NCI-H82 (cell line): ENCODE data around the gene PPP1R27.
A peak's percentile ranks its signal among the peaks of the same experiment; 100 is the strongest.

Source experiments
- DNase-seq: peaks from one replicate; lab custom pipeline; 2025; lab: John Stamatoyannopoulos, UW

The PPP1R27 gene

DNA sequence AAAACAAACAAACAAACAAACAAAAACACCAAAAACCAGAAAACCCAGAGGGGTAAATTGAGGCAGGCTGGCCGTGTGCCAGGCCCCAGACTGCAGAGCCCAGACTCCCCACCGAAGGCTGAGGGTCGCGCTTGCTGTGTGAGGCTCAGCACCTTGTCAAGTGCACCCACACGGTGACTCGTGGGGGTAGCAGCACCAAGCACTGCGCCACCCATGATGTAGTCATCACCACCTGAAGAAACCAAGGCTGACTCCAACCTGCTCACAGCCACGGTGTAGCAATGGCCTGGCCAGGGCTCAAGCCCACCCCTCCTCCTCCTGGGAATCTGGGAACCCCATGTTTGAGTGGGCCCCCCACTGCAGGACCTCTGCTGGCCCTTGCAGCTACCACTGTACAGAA lies 13.7 kb downstream of the PPP1R27 start:
- DNase-seq = no peak

DNA sequence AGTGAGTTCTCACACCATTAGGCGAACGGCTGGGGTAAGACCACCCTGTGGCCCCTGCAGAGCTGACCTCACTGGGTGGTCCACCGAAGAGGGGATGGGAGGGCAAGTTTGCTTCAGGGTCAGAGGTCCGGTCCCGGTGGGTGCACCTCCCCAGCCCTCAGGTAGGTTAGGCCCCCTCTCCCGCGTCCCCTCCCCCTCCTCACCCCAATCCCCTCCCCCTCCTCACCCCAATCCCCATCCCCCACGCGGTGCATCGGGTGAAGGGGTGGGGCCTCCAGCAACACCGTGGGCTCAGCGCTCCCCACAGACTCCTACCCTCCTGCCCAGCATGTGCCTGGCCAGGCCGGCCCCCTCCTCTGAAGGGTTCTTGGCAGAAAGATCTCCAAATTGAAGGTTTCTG lies 15.1 kb downstream of the PPP1R27 start:
- DNase-seq = no peak

DNA sequence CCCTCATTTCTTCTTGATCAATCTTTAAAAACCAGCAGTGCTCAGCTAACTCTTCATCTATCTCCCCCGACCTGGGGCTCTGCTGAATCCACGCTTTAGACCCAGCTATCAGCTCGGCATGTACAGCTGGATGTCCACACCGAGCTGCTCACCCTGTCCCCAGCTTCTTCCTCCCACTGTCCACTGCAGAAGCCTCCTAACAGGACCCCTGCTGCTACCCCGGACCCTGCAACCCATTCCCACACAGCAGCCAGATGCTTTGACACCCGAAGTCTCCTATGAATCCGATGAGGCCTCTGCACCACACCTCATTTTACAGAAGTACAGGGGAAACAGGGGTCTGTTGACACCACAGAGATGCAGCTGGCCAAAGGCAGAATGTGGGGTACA lies 17.1 kb downstream of the PPP1R27 start:
- DNase-seq = no peak

DNA sequence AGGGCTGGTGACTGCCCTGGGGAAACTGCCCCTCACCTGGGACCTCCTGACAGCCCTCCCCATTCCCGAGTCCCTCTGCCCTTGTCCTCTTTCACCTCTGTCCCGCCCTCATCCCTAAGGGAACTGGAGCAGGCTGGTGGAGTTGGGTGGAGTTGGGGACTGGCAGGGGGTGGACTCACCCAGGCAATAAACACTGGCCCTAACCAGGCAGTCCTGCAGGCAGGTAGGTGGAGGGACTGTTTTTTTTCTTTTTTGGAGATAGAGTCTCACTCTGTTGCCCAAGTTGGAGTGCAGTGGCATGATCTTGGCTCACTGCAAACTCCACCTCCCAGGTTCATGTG lies 19.2 kb downstream of the PPP1R27 start:
- no peak for DNase-seq

DNA sequence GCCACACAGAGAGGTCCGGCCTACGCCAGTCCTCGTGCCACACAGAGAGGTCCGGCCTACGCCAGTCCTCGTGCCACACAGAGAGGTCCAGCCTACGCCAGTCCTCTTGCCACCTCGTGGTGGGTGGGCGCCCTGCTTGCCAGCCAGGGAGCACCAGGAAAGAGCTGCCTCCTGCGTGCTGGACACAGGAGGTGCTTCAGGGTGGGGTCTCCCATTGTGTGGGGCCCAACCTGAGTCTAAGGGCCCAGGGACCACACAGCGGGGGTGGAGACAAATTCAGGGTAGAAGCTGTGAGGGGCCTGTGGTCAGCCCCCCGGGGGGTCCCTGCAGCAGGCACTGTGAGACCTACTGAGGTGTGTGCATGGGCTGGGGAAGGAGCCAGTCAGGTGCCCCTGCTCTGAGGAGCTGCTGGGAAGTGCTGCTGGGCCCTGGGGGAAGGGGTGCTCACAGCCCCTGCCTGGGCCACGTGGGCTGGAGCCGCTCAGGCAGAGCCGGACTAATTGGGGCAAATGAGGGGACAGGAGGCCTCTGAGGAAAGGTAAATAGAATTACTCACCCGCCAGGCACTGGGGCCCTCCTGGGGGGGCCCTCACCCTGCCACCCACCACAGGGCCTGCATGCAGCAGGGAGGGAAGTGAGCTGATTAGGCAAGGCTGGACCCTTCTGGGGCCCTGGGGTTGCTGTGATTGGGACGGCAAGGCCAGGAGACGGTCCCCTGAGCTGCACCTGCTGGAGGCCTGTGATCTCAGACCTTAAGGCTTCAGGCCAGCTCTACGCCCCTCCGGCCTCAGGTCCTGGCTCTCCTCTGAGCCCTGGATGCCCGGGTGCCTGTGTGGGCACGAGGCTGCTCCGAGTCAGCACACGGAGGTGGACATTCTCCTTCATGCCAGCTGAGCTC lies 19.9 kb downstream of the PPP1R27 start:
- peak; percentile 81 for DNase-seq

DNA sequence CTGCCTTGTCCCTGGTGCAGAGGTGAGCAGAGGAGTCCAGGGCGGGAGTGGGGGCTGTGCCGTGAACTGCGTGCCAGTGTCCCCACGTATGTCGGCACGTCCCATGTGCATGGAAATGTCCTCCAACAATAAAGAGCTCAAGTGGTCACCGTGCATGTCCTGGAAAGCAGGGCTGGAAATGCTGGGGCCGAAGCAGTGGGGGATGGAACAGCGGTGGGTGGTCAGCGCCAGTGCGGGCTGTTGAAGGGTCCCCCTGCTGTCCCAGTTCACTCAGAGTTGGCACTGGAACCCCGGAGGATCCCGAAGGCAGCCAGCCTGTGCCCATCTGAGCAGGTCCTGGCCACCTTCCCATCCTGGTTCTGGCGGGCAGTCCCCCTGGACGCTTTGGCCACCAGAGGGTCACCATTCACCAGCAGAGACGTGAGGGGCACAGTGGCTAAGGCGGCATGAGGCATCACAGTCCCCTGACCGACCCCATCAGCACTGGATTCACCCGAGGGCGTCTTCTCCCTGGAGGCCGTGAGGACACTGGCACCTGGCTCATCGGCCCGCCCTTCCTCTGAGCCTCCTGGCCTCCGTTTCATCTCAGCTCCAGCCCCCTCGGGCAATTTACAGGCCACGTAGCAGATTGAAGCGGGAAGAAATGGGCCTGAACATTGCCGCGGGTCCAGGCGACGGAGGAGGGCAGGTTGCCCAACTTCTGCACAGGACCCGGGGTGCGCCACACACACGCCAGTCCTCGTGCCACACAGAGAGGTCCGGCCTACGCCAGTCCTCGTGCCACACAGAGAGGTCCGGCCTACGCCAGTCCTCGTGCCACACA lies 20.8 kb downstream of the PPP1R27 start:
- no peak for DNase-seq

DNA sequence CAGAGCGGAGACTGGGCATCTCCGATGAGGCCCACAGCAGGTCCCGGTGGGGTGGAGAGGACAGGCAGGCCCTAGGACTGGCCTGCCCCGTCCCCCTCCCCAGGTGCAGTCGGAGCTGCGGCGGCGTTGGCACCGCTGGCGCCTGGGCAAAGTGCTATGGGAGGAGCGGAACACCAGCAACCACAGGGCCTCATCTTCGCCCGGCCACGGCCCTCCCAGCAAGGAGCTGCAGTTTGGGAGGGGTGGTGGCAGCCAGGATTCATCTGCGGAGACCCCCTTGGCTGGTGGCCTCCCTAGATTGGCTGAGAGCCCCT lies 21.5 kb downstream of the PPP1R27 start:
- DNase-seq = no peak

DNA sequence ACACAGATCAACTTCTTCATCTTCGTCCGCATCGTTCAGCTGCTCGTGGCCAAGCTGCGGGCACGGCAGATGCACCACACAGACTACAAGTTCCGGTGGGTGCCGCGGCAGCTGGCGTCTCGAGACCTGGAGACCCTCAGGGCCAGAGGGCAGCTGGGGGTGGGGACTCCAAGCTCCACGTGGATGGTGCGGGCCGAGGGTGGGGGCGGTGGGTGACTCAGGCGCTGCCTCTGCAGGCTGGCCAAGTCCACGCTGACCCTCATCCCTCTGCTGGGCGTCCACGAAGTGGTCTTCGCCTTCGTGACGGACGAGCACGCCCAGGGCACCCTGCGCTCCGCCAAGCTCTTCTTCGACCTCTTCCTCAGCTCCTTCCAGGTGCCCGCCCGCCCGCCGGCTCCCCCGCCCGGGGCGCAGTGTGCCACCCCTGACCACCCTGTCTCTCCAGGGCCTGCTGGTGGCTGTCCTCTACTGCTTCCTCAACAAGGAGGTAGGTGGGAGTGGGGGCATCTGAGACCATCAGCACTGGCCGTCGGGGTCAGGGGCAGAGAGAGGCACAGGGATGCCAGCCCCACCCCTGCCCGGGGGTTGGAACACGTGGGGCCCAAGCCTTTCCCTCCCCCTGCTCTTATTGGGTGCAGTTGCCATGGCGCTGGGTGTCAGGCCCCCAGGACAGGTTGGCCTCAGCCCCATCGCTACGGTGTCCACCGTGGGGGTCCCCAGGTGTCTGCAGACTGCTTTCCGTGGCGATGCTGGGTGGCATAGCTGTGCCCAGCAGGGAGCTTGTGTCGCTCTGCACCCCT lies 22.1 kb downstream of the PPP1R27 start:
- no peak for DNase-seq

DNA sequence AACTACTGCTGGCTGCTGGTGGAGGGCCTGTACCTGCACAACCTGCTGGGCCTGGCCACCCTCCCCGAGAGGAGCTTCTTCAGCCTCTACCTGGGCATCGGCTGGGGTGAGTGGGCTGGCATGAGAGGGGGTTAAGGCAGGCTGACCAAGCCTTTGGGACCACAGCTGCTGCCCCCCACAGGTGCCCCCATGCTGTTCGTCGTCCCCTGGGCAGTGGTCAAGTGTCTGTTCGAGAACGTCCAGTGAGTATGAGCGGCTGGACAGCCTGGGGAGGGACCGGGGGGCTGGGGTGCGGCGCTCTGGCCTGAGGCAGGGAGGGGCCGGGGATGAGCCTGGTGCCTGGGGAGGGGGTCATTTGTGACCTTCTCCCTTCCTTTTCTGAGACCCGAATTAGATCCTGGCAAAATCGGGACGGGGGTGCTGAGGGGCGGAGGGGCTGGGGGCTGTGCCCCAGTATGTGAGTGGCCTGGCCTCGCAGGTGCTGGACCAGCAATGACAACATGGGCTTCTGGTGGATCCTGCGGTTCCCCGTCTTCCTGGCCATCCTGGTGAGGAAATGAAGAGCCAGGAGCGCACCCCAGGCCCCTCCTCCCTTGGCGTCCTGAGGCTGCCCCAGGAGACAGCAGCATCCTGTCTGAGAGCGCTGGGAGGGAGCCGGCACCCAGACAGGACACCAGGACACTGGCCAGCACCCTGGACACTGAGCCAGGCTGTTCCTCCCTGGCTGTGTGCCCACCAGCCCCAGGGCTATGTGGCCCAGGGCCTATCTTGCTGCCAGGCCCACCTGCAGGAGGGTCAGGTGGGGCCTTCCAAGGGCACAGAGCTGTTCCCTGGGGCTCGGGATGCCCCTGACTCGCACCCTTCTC lies 22.9 kb downstream of the PPP1R27 start:
- no peak for DNase-seq

DNA sequence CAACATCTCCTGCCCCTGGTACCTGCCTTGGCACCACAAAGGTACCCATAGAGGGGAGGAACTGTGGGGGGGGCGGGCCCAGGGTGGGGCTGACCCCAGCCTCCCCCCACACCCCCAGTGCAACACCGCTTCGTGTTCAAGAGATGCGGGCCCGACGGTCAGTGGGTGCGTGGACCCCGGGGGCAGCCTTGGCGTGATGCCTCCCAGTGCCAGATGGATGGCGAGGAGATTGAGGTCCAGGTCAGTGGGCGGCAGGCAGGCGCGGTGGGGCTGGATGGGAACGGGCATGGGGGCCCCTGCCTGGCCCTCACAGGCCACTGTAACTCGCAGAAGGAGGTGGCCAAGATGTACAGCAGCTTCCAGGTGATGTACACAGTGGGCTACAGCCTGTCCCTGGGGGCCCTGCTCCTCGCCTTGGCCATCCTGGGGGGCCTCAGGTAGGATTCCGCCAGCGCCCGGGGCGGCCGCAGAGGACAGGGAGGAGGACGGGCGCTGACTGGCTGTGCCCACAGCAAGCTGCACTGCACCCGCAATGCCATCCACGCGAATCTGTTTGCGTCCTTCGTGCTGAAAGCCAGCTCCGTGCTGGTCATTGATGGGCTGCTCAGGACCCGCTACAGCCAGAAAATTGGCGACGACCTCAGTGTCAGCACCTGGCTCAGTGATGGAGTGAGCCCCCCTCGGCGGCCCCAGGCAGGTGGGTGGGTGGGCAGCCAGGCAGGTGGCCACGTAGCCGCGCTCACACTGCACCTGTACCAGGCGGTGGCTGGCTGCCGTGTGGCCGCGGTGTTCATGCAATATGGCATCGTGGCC lies 23.8 kb downstream of the PPP1R27 start:
- DNase-seq = no peak

DNA sequence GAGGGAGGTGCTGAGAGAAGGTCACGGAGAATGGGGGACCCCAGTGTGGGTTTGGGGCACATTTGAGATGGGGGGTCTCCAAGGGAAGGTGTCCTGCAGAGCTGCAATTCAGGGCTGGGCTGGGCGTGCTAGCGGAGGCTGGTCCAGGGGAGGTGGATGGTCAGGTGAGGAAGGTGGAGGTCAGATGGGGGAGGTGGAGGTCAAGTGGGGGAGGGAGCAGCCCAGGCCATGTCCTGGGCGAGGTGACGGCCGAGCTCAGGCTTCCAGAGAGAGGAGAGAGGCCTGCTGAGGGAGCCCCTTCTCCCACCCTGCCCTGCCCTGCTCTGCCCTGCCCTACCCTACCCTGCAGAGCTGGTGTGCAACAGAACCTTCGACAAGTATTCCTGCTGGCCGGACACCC lies 24.4 kb downstream of the PPP1R27 start:
- DNase-seq = no peak

DNA sequence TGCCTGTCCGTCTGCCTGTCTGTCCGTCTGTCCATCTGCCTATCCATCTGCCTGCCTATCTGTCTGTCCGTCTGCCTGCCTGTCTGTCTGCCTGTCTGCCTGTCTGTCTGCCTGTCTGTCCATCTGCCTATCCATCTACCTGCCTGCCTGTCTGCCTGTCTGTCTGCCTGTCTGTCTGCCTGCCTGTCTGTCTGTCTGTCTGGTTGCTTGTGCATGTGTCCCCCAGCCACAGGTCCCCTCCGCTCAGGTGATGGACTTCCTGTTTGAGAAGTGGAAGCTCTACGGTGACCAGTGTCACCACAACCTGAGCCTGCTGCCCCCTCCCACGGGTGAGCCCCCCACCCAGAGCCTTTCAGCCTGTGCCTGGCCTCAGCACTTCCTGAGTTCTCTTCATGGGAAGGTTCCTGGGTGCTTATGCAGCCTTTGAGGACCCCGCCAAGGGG lies 25.3 kb downstream of the PPP1R27 start:
- DNase-seq = no peak

DNA sequence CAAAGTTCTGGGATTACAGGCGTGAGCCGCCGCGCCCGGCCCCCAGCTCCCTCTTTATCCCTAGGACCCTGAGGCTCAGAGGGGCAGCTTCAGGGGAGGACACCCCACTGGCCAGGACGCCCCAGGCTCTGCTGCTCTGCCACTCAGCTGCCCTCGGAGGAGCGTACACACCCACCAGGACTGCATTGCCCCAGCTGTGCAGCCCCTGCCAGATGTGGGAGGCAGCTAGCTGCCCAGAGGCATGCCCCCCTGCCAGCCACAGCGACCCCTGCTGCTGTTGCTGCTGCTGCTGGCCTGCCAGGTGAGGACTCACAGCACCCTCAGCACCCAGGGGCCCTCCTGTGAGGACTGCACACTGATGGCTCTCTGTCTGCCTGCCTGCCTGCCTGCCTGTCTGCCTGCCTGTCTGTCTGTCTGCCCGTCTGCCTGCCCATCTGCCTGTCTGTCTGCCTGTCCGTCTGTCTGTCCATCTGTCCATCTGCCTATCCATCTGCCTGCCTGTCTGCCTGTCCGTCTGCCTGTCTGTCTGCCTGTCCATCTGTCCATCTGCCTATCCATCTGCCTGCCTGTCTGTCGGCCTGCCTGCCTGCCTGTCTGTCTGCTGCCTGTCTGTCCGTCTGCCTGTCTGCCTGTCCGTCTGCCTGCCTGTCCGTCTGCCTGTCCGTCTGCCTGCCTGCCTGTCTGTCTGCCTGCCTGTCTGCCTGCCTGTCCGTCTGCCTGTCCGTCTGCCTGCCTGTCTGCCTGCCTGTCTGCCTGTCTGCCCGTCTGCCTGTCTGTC lies 25.9 kb downstream of the PPP1R27 start:
- no peak for DNase-seq

DNA sequence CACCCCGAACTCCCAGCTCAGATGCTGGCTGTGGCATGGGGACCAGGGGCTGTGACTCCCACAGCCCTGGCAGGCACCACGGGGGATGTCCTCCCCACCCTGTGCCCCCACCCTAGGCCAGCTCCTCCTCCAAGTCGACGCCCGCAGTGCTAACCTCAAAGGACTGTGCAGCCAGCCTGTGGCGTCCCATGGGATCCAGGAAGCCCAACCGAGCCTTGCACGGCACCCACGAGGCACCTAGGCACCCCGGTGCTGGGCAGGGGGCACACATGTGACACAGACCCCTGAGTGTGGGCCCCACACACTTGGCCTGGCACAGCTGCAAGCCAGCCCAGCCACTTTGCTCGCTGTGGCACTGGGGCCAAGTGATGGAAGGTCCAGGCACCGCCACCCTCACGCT lies 27.0 kb downstream of the PPP1R27 start:
- DNase-seq = no peak

DNA sequence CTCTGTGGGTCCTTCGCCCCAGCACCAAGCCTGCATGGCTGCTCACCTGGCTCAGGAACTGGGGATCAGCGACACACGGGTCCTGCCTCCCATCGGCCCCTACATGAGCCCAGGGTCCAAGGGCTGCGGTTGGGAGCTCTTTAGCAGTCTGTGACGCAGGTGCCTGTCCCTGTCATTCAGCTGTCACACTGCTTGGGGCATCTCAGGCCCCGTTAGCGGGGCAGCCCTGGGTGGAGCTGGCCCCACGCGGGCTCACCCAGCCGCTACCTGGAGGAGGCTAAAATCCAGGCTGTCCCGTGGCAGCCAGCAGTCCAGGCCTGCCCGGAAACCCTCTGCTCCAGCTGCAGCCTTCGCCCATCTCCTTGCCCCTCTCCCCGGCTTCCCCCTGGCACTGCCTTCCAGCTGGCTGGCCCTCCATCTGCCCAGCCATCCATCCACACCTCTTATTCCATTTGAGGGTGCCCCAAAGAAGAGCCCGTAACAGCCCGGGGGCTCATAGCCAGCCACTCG lies 27.6 kb downstream of the PPP1R27 start:
- no peak for DNase-seq

DNA sequence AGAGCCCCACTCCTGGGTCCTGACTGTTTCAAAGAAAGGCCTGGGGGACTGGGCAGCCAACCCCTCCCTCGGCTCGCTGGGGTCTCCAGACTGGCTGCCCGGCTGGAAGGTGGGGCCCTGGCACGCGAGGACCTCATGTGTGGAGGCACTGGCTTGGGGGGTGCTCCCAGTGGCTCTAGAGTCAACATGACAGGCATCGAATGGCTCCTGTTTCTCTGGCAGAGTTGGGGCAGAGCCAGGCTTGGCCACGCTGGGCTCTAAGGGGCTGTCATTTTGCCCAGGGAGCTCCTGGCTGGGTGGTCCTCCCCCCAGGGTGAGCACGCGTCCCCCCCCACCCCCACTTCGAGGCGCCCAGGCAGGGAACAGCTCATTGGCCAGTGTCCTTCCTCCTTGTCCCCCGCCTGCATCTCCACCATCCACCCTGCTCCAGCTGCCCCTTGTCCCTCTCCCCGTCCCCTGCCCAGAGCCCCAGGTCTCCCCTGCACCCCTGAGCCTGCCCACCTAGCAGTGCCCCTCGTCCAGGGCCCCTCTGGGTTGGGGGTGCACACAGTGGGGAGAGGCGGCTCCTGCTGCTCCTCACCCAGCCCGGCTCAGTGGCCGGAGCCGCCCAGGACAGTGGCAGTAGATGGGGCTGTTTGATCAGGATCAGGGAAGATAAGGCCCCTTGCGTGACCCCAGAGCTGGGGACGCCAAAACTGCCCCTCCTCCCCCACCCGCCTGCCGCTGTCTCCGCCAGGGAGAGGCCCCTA lies 28.2 kb downstream of the PPP1R27 start:
- DNase-seq = no peak

DNA sequence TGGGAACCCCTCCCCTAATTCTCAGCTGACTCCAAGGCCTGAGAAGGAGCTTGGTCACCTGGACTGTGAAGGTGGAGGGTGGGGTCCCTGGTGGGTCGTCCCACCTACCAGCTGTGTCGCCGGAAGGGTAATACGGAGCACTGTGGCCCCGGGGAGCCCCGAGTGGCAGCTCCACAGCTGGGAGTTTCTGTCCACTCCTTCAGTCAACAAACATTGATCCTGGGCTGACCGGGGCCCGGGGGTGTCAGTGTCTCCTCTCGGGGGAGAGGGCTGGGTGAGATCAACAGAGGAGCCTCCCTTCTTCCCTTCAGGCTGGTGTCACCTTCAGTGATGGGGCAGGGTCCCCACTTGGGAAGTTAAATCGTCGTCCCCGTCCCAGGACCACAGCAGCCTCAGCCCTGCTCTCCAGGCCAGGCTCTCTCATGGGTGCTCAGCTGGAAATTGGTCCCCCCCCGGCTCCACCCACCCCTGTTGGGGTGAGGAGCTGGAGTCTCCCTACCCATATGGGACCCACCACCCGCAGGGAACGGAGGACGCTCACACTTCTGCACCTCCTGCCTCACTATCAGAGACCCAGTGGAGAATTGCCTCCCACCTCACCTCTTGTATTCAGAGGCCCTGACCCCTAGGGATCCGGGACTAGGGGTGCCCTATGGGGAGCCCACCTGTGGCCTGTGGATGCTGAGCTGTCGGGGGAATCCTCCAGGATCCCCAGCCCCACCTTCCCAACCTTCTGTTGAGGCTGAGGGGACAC lies 29.0 kb downstream of the PPP1R27 start:
- no peak for DNase-seq
